AG08396 (cell line): ENCODE measurements around the gene PRODH.
A peak's percentile ranks its signal among the peaks of the same experiment; 100 is the strongest.
"Not testable (repeated sequence)": the region's sequence is repeated elsewhere in the genome, so short reads cannot be mapped to it uniquely, and the experiment has no call there.

Source experiments
- DNase-seq: peaks from one replicate; pipeline ENCODE4 v3.0.0; 2012; ENCODE audit warnings: low spot score, mixed read lengths

PRODH gene

DNA sequence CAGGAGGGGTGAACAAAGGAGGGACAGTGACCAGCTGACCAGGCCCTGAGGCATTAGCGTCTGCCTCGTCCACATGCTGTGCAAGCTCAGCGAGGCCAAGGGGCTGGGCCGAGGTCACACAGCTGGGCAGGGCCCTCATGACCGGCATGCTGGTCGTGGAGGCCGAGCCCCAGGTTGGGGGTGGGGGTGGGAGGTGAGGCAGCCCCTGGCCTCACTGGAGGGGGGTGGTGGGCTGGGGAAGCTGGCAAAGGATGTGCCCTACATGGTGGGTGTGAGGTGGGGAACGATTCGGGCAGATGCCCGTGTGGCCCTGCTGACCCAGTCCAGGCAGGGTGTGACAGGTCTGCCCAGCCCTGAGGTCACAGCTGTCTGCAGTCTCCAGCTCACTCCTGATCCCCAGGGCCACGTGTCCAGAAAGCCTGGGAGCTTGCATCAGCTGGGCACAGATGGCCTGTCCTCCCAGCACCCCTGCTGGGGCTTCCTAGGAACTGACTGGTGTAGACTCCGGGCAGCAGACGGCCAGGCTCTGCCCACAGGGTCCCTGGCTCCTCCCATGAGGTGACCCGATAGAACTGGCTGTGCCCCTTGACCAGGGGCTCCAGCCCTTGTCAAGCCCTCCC is 31.4 kb upstream of the PRODH start:
- not testable (repeated sequence) for DNase-seq

DNA sequence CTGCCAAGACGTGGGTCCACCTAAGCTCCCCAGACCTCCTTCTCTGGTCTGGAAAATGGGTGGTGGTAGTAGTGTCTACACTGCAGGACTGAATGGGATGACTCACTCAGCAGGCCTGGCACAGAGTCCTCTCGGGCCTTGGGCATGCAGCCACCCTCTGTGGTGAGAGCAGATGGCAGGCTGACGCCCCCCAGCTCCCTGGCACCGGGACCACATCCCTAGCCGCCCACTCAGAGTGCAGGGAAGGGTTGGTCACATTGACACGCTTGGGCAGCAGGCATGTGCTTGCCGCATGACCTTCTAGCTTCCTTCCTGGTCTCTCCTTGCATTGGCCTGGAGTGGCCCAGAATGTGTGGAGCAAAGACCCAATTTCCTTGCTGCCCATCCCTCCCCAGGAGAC is 30.7 kb upstream of the PRODH start:
- no peak for DNase-seq

DNA sequence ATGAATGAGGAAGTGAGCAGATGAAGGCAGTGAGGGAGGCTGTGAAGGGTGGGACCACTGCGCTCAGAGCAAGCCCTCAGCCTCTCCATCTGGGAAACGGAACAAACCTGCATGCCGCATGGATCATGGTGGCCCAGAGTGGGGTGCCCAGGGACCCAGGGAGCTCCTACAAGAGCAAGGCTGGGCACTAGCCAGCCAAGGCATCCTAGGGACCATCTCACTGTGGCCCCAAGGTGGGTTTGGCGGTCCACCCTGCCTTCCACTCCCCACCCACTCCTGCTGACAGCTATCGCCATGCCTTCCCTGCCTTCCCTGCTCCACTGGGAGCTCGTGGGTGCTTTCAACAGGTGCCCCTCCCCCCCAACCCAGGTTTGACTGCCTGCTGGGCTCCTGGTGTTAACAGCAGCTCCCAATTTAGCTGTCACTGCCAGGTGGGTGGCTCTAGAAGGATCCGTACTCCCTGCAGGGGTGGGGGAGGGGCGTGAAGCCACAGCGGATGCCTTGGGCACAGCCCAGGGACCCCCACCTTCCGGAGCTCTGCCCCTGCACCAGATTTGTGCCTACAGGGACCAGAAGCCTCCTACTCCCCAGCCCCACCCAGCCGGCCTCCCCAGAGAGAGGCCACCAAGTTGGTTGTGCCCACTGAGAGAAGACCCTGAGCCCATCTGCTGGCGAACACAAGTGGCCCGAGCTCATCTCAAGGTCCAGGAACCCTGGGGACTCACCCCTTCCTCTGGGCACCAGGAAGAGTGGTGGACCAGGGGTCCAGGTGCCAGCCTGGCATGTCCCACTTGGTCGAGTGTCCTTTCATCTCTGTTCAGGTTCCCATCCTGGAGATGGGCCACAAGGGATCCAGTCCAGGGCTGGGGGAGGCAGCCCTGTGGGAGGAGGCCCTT is 29.7 kb upstream of the PRODH start:
- no peak for DNase-seq

DNA sequence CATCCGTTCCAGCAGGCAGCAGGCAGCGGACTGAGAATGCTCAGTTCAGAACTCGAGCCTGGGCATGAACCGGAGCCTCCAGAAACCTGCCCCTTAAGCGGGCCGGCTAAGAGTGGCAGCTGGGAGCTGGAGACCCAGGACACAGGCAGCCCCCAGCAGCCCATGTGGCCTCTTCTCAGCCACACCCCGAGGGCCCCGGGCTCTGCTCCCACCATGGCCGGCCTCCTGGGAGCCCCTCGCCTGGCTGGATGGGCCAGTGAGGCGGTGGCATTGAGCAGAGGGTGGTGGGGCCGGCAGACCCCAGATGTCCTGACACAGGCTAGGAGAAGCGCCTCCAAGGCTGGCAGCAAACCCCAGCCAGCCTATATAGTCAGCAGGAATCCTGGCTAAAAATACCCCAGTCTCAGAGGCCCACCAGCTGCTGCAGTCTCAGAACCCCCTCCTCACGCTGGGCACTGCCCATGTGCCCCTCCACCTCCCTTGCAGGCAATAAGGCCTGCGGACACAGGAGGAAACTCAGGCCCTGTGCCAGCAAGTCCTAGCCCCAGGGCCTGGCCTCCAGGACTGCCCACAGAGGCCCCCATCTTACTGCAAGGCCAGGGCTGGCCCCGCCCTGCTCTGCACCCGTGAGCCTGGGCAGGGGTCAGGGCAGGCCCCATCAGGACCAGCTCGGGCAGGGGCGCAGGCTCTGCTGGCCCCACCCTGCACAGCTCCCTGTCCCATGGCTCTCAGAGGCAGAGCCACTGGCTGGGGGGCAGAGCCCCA is 28.6 kb upstream of the PRODH start:
- not testable (repeated sequence) for DNase-seq

DNA sequence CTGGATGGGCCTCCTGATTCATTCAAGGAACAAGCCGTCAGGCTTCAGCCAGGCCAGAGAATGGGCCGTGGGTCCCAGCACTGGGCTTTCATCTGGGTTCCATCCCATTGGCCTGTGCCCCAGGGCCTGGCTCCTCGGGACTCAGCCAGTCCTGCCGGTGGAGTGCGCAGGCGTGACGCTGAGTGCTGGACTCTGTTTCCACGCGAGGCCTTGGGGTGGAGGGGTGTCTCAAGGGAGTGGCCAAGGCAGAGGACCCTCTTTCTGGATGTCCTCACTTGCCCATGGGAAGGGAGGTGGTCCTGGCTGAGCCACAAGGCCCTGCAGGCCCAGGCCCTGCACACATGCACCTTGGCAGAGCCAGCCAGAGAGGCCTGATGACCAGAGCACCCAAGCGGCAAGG is 28.0 kb upstream of the PRODH start:
- not testable (repeated sequence) for DNase-seq

DNA sequence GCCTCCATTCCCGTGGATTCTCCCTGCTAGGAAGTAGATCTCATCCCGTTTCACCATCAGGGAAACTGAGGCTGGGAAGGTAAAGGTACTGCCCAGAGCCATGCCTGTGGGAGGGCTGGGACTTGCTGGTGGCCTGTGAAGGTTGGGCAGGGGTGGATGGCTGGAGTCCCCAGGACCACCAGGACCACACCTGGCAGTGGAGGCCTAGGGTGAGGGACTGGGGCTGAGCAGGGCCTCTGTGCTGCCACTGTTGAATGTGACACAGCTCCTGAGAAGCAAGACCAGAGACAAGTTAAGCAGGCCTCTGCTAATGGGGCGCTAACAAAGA is 26.2 kb upstream of the PRODH start:
- no peak for DNase-seq

DNA sequence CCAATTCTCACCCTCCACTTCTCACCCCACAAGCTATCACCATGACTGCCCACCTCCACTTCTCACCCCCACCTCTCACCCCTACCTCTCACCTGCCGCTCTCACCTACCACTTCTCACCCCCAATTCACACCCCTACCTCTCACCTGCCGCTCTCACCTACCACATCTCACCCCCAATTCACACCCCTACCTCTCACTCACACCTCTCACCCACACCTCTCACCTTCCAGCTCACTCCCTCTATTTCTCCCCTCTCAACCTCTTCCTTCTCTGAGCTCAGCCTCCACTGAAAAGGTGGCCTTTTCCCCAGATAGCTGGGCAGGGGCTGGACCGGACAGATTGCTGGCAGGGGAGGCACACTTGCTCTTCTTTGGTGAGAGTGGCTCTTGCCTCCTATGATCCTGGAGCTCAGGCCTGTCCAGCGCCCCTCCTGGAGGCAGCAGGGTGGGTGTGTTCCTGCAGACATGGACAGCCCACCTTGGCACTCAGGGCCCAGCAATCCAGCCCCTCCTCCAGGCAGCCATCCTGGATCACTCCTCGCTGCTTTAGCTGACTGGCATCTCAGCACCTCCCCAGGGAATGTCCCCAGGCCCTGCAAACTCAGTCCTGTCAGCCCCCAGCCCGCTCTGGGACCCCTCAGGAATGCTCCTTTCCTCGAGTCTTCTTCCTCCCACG is 25.7 kb upstream of the PRODH start:
- DNase-seq: not testable (repeated sequence)

DNA sequence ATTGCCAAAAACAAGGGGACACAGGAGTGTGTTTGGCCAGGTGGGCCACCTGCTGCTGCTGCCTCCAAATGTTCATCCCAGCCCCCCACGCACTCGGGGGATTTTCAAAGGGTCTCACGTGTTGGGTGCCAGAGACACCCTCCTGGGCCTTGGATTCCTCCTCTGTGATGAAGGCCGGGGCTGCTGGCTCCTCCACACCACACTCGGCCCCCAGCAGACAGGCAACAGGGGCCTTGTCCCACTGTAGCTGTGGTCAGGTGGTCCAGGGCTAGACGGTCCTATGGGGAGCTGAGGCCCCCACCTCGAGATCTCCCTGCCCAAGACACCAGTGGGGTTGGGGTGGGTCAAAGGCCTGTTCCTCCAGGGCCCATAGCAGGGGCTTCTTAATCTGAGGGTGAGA is 25.1 kb upstream of the PRODH start:
- not testable (repeated sequence) for DNase-seq

DNA sequence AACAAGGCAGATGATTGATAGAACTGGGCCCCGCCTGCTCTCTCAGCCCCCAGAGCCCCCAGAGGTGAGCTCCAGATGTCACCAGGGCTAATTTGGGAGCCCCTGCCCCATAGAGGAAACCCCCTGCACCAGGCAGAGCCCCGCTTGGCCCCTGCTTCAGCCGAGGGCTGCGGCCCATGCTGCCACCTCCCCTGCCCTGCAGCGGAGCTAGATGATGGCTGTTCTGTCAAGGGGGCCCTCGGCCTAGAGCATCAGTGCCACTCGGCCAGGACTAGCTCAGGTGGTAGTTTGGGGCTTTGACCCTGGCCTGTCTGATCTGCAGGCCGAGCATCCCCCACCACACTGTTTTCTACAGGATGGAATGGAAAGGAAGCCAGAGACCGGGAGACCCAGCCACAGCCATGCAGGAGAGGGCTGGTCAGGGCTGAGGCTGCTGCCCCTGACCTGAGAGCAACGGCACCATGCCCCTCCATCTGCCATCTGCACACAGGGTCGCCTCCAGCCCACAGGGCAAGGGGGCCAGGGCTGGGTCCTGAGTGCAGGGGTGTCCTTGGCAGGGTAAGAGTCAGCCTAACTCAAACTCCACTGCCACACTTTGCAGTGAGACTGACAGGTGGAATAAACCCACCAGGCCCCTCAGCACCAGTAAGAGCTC is 24.2 kb upstream of the PRODH start:
- DNase-seq: not testable (repeated sequence)

DNA sequence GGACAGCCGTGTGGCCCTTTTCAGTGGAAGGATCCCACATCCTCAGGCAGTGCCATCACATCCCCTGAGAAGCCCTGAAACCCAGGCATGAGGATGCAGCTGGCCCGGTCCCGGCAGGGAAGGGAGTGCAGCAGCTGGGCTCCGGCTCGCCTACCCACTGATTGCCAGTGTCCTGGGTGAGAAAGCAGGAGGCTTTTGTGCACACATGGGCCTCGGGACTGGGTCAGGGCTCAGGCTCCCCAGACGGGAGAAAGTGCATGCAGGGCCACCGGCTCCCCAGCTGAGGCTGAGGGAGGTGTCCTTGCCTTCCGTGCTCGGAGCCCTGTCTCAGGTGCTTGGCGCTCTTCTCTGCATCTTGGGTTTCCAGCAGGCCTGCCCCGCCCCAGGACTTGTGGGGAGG is 23.6 kb upstream of the PRODH start:
- DNase-seq: not testable (repeated sequence)

DNA sequence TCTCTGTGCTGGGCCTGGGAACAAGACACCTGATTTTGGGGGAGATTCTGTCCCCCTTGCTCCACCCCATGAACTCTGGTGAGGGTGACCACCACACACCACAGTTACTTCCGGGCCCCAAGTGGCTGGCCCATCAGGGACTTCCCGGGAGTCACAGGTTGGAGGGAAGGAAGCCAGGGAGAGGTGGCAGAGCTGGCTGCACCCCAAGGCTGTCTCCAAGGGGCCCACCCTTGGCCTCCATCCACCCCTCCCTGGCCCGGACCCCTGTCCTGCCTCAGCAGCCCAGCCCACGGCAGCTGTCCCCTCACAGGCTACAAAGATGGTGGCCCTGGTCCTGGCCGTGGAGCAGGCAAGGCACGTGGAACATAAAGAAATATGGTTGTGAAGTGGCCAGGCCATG is 23.2 kb upstream of the PRODH start:
- DNase-seq: not testable (repeated sequence)

DNA sequence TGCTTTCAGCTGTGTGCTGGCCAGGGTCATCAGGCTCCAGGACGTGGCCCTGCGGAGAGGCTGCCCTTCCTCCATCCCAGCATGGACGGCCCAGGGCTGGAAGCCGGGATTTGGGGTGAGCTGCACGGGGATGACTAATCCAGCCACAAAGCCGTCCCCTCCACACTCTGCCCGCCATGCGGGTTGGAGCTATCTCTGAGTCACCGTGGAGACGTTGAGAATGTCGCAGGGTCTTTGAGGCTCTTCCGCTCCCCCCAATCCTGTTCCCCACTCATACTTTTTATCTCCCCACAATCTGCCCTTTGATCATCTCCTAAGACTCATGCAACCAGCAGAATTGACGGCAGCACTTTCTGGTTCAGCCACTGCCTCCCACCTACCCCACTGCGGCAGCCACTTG is 22.6 kb upstream of the PRODH start:
- DNase-seq: not testable (repeated sequence)

DNA sequence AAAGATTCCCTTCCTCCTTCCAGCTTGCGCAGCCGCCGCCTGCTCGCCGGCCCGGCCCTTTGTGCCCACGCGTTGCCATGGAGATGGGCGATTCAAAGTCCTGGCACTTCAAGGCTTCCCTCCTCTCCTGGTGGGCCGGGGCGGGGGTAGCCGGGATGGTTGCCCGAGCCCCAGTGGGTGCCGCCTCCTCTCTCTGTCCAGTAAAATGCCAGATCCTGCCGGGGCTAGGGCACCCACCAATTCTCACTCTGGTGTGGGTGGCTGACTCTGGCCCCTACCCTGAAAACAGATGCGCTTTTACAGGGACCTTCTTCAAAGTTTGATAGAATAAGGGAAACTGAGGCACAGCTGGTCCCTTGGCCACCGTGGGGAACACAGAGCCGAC is 22.2 kb upstream of the PRODH start:
- not testable (repeated sequence) for DNase-seq

DNA sequence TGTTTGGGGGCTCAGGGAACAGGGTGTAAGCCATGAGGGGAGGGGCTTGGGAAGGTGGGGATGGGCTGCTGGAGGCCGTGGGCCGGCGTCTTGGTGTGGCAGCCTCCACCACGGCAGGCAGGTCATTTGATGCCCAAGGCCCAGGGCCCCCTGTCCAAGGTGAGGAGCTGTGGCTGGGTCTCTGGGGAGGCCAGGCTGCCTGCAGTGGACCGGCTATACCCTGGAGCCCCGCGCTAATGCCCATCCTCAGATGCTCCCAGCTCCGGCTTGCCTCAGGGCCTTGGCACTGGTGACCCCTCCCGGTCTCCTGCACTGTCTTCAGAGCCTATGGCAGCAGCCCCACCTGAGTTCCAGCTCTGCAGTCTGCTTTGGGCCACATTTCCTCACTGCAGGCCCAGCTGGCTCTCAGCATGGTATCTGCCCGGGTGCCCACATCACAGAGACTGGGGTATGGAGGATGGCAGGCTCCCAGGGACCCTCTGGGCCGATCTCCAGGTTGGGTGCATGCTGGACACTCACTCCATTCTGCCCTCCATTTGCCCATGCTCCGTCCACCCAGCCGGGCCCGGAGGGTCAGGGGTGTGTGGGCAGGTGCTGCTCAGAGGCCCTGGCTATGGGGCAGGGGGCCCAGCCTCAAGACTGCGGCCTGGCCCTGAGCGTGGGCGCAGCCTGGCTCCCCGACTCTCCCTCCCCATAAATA is 21.7 kb upstream of the PRODH start:
- not testable (repeated sequence) for DNase-seq

DNA sequence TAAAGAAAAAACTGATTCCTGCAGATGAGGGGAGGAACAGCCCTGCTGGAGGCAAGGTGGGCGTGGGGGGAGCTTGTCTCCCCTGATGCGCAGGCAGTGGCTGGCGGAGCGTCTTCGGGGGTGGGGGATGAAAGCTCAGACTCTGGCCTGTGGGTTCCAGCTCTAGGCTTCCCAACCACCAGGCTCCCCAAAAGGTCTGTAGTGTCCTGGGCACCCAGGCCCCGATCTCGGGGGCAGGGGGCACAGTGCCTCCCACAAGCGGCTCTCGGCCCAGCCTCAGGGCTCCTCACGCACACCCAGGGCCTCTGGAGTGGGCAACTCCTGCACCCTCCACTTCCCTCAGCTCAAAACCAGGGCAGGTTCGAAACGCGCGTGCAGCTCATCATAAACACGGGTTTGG is 20.9 kb upstream of the PRODH start:
- not testable (repeated sequence) for DNase-seq

DNA sequence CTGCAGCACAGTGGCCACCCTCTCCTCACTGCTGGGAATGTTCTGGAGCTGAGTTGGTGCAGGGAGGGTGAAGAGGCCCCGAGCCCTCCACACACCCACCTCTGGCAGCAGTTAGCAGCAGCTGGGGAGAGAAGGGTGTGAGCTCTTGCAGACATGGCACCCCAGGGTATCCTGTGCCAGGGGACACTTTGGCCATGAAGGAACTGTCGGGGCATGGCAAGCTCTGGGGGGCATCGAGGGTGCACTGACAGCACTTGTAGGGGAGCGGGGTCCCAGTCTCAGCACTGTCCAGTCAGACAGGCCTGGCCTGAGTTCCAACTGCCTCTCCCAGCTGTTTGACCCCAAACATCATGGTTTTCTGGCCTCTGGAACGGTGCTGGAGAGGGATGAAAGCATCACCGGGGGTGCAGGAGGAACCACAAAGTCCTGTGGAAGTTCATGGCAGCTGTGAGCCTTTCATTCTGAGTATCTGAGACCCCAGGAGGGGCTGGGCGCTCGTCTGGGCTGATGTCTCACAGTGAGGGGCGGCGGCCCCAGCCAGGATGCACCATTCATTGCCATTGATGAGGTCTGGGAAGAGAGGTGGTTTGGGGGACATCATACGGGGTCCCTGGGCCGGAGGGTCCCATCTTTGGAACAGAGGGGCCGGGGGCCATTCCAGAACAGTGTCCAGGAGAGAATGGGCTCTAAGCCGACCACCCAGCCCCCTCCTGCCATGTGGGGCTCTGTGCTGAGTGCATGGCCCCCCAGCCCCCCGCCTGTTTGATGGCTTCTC is 20.2 kb upstream of the PRODH start:
- DNase-seq: not testable (repeated sequence)

DNA sequence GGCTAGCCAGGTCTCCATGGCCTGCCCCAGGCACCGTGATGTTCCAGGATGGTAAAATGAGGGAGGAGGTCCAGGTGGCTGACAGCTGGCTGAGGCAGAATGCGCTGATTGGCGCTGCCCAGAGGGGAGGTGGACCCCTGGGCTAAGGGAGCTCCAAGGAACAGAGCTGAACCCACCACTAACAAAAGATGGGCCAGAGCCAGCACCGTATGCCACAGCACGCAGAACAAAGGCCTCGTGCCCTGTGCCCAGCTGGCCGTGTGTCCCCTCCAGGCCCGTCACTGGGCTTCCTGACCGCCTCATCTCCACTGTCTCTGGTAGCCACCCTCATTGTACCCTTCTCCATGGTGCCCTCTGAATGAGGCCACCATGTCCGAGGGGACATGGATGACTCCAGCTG is 19.6 kb upstream of the PRODH start:
- DNase-seq: no peak

DNA sequence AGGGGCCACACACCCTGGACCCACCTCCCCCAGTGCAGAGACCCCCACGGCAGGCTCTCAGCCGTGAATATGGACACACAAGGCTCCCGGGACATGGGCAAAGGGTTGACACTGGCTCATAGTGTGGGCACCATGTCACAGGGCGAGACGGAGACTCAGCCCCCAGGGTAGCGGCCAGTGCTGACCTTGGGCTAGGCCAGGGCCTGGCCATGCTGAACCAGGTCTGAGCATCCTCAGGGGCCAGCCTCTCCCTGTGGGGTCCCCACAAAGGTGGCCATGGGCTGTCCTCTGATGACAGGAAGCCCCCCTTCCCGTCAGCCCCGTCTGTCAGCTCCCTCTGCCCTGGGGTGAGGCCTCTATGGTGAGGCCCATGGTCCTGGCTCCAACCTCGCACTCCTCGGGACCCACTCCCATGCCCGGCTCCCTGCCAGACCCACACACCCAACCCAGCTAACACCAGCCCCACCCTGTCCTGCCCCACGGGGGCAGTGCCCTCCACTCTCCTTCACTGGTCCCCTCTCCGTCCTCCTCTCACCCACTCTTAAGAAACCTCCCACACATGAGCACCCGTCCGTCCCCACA is 19.0 kb upstream of the PRODH start:
- no peak for DNase-seq

DNA sequence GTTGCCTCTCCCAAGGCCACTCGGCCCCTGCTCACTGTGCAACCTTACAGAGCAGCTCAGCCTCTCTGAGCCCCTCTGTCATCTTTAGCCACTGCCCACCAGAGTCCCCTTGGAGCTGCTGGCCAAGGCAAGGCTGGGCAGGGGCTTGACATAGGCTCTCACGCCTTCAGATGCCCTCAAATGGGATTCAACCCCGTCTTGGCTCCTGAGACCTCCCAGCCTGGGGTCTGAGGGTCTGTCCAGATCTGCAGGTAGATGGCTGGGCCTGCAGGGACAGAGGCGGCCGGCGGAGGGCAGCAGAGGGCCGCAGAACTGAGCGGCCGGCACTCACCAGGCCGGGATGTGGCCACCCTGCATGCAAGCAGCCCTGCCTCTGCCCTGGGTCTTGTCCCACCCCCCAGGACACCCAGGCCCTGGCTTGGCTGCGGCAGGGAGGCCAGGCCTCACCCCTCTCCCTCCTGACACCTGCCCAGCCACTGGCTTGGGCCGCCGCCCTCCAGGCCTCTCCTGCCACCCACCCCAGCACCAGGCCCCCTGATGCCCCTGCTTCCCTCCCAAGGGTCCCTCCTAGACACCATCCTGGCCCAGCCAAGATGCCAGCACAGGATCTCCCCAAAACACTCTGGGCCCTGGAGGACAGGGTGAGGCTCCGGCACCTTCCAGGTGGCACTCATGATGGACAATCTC is 18.4 kb upstream of the PRODH start:
- peak; percentile 83 for DNase-seq
